ENCODE measurements around the gene EVX2. TPM values are rescaled to one million over a fixed set of nuclear protein-coding genes. Genes with fewer than 3 reads are reported as not detected.

Gene EVX2
- total and polyA plus RNA-seq, 2 of the 13 experiments (the other 11 are each of a cell fraction or from before 2014, with no cell fraction given), result not detected

DNA sequence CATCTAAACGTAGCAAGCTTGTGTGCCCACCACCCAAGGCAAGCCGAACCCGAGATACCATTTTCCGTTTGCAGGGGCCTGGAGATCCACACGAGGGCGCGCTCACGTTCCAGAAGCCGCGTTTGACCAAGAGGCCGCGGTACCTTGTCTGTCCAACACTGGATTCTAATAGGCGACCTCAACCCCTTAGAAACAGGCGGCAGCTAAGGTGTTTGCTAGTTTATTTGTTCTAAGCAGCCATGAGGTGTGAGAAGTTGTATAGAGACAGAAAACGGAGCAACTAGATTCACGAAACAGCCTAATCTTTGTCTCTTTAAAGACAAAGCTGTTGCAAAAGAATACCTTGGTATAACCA lies 27.5 kb upstream of the EVX2 start (continued):
- TF ChIP-seq SOX5 (CRISPR knock-in tag; IDR thresholded peaks at IDR 0.05; ENCODE audit: borderline replicate concordance) (no peak), ZNF33A (CRISPR knock-in tag; IDR thresholded peaks at IDR 0.05; ENCODE audit: borderline replicate concordance) (no peak), NR1H2 (CRISPR knock-in tag; IDR thresholded peaks at IDR 0.05; ENCODE audit: borderline replicate concordance, low read depth) (no peak), YY1 (IDR thresholded peaks at IDR 0.05; ENCODE audit: insufficient read depth, insufficient replicate concordance, low read depth, low read length) (no peak), KLF13 (CRISPR knock-in tag; IDR thresholded peaks at IDR 0.05) (no peak), ZNF432 (CRISPR knock-in tag; IDR thresholded peaks at IDR 0.05; ENCODE audit: borderline replicate concordance) (no peak), ZBTB38 (CRISPR knock-in tag; IDR thresholded peaks at IDR 0.05) (no peak), KLF9 (CRISPR knock-in tag; IDR thresholded peaks at IDR 0.05; ENCODE audit: low read depth) (no peak), ZNF775 (CRISPR knock-in tag; IDR thresholded peaks at IDR 0.05; ENCODE audit: borderline replicate concordance) (no peak), ZMYM4 (CRISPR knock-in tag; IDR thresholded peaks at IDR 0.05) (0 out of 2 replicates have a peak, but pooled peaks have one; percentile 28), ZZZ3 (CRISPR knock-in tag; IDR thresholded peaks at IDR 0.05; ENCODE audit: borderline replicate concordance) (no peak), GFI1 (CRISPR knock-in tag; IDR thresholded peaks at IDR 0.05; ENCODE audit: borderline replicate concordance) (no peak), JDP2 (CRISPR knock-in tag; IDR thresholded peaks at IDR 0.05; ENCODE audit: borderline replicate concordance) (no peak), ZNF260 (CRISPR knock-in tag; IDR thresholded peaks at IDR 0.05; ENCODE audit: borderline replicate concordance, low read depth) (no peak), ZKSCAN8 (CRISPR knock-in tag; IDR thresholded peaks at IDR 0.05; ENCODE audit: borderline replicate concordance) (no peak), MYC (CRISPR knock-in tag; IDR thresholded peaks at IDR 0.05; ENCODE audit: borderline replicate concordance) (no peak), SAP130 (CRISPR knock-in tag; IDR thresholded peaks at IDR 0.05; ENCODE audit: low read depth) (0 out of 2 replicates have a peak, but pooled peaks have one; percentile 13), ZIK1 (CRISPR knock-in tag; IDR thresholded peaks at IDR 0.05; ENCODE audit: borderline replicate concordance, low read depth) (no peak), ZNF83 (CRISPR knock-in tag; IDR thresholded peaks at IDR 0.05; ENCODE audit: borderline replicate concordance) (no peak), ZFP41 (CRISPR knock-in tag; IDR thresholded peaks at IDR 0.05; ENCODE audit: borderline replicate concordance) (no peak), NCOR1 (IDR thresholded peaks at IDR 0.05; ENCODE audit: borderline replicate concordance, low read length) (no peak), KDM2A (CRISPR knock-in tag; IDR thresholded peaks at IDR 0.05; ENCODE audit: borderline replicate concordance, low read depth) (peak; percentile 68; the same call in 1 of the 2 replicates), RAD21 (CRISPR knock-in tag; IDR thresholded peaks at IDR 0.05) (peak; percentile 32; the same call in 1 of the 2 replicates)
- TF ChIP-seq, protein P1, sequence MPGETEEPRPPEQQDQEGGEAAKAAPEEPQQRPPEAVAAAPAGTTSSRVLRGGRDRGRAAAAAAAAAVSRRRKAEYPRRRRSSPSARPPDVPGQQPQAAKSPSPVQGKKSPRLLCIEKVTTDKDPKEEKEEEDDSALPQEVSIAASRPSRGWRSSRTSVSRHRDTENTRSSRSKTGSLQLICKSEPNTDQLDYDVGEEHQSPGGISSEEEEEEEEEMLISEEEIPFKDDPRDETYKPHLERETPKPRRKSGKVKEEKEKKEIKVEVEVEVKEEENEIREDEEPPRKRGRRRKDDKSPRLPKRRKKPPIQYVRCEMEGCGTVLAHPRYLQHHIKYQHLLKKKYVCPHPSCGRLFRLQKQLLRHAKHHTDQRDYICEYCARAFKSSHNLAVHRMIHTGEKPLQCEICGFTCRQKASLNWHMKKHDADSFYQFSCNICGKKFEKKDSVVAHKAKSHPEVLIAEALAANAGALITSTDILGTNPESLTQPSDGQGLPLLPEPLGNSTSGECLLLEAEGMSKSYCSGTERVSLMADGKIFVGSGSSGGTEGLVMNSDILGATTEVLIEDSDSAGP (CRISPR knock-in tag; IDR thresholded peaks at IDR 0.05; ENCODE audit: borderline replicate concordance), result no peak
- TF ChIP-seq, protein P2, sequence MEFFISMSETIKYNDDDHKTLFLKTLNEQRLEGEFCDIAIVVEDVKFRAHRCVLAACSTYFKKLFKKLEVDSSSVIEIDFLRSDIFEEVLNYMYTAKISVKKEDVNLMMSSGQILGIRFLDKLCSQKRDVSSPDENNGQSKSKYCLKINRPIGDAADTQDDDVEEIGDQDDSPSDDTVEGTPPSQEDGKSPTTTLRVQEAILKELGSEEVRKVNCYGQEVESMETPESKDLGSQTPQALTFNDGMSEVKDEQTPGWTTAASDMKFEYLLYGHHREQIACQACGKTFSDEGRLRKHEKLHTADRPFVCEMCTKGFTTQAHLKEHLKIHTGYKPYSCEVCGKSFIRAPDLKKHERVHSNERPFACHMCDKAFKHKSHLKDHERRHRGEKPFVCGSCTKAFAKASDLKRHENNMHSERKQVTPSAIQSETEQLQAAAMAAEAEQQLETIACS (CRISPR knock-in tag; IDR thresholded peaks at IDR 0.05), result no peak
- TF ChIP-seq, protein P3, sequence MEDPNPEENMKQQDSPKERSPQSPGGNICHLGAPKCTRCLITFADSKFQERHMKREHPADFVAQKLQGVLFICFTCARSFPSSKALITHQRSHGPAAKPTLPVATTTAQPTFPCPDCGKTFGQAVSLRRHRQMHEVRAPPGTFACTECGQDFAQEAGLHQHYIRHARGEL (CRISPR knock-in tag; IDR thresholded peaks at IDR 0.05), result no peak
- TF ChIP-seq, protein P4, sequence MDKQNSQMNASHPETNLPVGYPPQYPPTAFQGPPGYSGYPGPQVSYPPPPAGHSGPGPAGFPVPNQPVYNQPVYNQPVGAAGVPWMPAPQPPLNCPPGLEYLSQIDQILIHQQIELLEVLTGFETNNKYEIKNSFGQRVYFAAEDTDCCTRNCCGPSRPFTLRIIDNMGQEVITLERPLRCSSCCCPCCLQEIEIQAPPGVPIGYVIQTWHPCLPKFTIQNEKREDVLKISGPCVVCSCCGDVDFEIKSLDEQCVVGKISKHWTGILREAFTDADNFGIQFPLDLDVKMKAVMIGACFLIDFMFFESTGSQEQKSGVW (CRISPR knock-in tag; IDR thresholded peaks at IDR 0.05; ENCODE audit: borderline replicate concordance), result no peak

All from HepG2 (cell line).